ENCODE data around the gene LCLAT1.
"Not testable (repeated sequence)": the region's sequence is repeated elsewhere in the genome, so short reads cannot be mapped to it uniquely, and the experiment has no call there.

Gene LCLAT1

GRCh38 chr2:30612371-30612770, 165.3 kb downstream of the LCLAT1 start:
- TF ChIP-seq CTCF (conservative IDR thresholded peaks at IDR 0.05; ENCODE audit: low read length) (no peak), EZH2phosphoT487 (IDR thresholded peaks at IDR 0.05; ENCODE audit: borderline replicate concordance) (no peak)
- Histone ChIP-seq H3K4me3 (ENCODE audit: low read length, poor library complexity, severe bottlenecking) (no peak overlapping the region), H3K27me3 (ENCODE audit: insufficient read depth, low read length, poor library complexity, severe bottlenecking) (no peaks in the 10 kb centered on the region), H3K9me2 (replicated peaks; ENCODE audit: low read depth, low read length) (no peaks in the 10 kb centered on the region), H3K9ac (ENCODE audit: low read depth, low read length, poor library complexity, severe bottlenecking) (no peak overlapping the region), H4K20me1 (ENCODE audit: insufficient read depth, low read length, poor library complexity, severe bottlenecking) (no peaks in the 10 kb centered on the region), H3K36me3 (ENCODE audit: insufficient read depth, low read length) (0 out of 2 replicates have a peak, but pooled peaks cover 4% of the 10 kb centered on the region), H3K4me1 (ENCODE audit: insufficient read depth, low read length, poor library complexity, severe bottlenecking) (no peaks in the 10 kb centered on the region), H3K4me2 (ENCODE audit: low read depth, low read length, poor library complexity, severe bottlenecking) (no peak overlapping the region), H3F3A (ENCODE audit: low read depth) (no peaks in the 10 kb centered on the region), H2AFZ (ENCODE audit: low read length) (no peak overlapping the region), H3K79me2 (ENCODE audit: insufficient read depth, low read length) (no peaks in the 10 kb centered on the region), H3K9me3 (ENCODE audit: insufficient read depth, low read depth, low read length) (no peaks in the 10 kb centered on the region)

GRCh38 chr2:30613001-30613400, 166.0 kb downstream of the LCLAT1 start:
- no peak for TF ChIP-seq CTCF (conservative IDR thresholded peaks at IDR 0.05; ENCODE audit: low read length)
- TF ChIP-seq EZH2phosphoT487 (IDR thresholded peaks at IDR 0.05; ENCODE audit: borderline replicate concordance): no peak
- no peaks in the 10 kb centered on the region for H4K20me1 ChIP-seq (ENCODE audit: insufficient read depth, low read length, poor library complexity, severe bottlenecking)
- no peaks in the 10 kb centered on the region for H3F3A ChIP-seq (ENCODE audit: low read depth)
- 0 out of 2 replicates have a peak, but pooled peaks cover 4% of the 10 kb centered on the region for H3K36me3 ChIP-seq (ENCODE audit: insufficient read depth, low read length)
- no peak overlapping the region for H3K4me2 ChIP-seq (ENCODE audit: low read depth, low read length, poor library complexity, severe bottlenecking)
- no peaks in the 10 kb centered on the region for H3K27me3 ChIP-seq (ENCODE audit: insufficient read depth, low read length, poor library complexity, severe bottlenecking)
- H3K79me2 ChIP-seq (ENCODE audit: insufficient read depth, low read length): no peaks in the 10 kb centered on the region
- no peak overlapping the region for H2AFZ ChIP-seq (ENCODE audit: low read length)
- H3K9me3 ChIP-seq (ENCODE audit: insufficient read depth, low read depth, low read length): no peaks in the 10 kb centered on the region
- no peak overlapping the region for H3K9ac ChIP-seq (ENCODE audit: low read depth, low read length, poor library complexity, severe bottlenecking)
- no peaks in the 10 kb centered on the region for H3K9me2 ChIP-seq (replicated peaks; ENCODE audit: low read depth, low read length)
- H3K4me1 ChIP-seq (ENCODE audit: insufficient read depth, low read length, poor library complexity, severe bottlenecking): no peaks in the 10 kb centered on the region
- no peak overlapping the region for H3K4me3 ChIP-seq (ENCODE audit: low read length, poor library complexity, severe bottlenecking)

- H3K79me2 ChIP-seq (ENCODE audit: insufficient read depth, low read length); H3K4me3 ChIP-seq (ENCODE audit: low read length, poor library complexity, severe bottlenecking); H3F3A ChIP-seq (ENCODE audit: low read depth); H3K9me2 ChIP-seq (replicated peaks; ENCODE audit: low read depth, low read length); H3K36me3 ChIP-seq (ENCODE audit: insufficient read depth, low read length); H3K27me3 ChIP-seq (ENCODE audit: insufficient read depth, low read length, poor library complexity, severe bottlenecking); H2AFZ ChIP-seq (ENCODE audit: low read length); H3K9ac ChIP-seq (ENCODE audit: low read depth, low read length, poor library complexity, severe bottlenecking); H4K20me1 ChIP-seq (ENCODE audit: insufficient read depth, low read length, poor library complexity, severe bottlenecking); H3K4me1 ChIP-seq (ENCODE audit: insufficient read depth, low read length, poor library complexity, severe bottlenecking); H3K9me3 ChIP-seq (ENCODE audit: insufficient read depth, low read depth, low read length); H3K4me2 ChIP-seq (ENCODE audit: low read depth, low read length, poor library complexity, severe bottlenecking): not testable (repeated sequence)
Measured at GRCh38 chr2:30614227-30614626, 167.2 kb downstream of the LCLAT1 start.

GRCh38 chr2:30615926-30616325, 168.9 kb downstream of the LCLAT1 start:
- Histone ChIP-seq H3F3A (ENCODE audit: low read depth) (no peaks in the 10 kb centered on the region), H3K9me3 (ENCODE audit: insufficient read depth, low read depth, low read length) (no peaks in the 10 kb centered on the region), H3K4me3 (ENCODE audit: low read length, poor library complexity, severe bottlenecking) (no peak overlapping the region), H4K20me1 (ENCODE audit: insufficient read depth, low read length, poor library complexity, severe bottlenecking) (no peaks in the 10 kb centered on the region), H3K9me2 (replicated peaks; ENCODE audit: low read depth, low read length) (no peaks in the 10 kb centered on the region), H2AFZ (ENCODE audit: low read length) (no peak overlapping the region), H3K4me2 (ENCODE audit: low read depth, low read length, poor library complexity, severe bottlenecking) (no peak overlapping the region), H3K79me2 (ENCODE audit: insufficient read depth, low read length) (no peaks in the 10 kb centered on the region), H3K4me1 (ENCODE audit: insufficient read depth, low read length, poor library complexity, severe bottlenecking) (no peaks in the 10 kb centered on the region), H3K9ac (ENCODE audit: low read depth, low read length, poor library complexity, severe bottlenecking) (no peak overlapping the region), H3K27me3 (ENCODE audit: insufficient read depth, low read length, poor library complexity, severe bottlenecking) (no peaks in the 10 kb centered on the region), H3K36me3 (ENCODE audit: insufficient read depth, low read length) (no peaks in the 10 kb centered on the region; the same call in 1 of the 2 replicates)
- no peak for TF ChIP-seq EZH2phosphoT487 (IDR thresholded peaks at IDR 0.05; ENCODE audit: borderline replicate concordance)
- no peak for TF ChIP-seq CTCF (conservative IDR thresholded peaks at IDR 0.05; ENCODE audit: low read length)

Data from Loucy (cell line).